Activated CD8-positive, alpha-beta memory T cell treated with anti-CD3 and anti-CD28 coated beads, Interleukin-2, amount 50 U/mL, for 24 hours (primary cell): ENCODE measurements around the gene SPTB.

Experiments used
- DNase-seq: peaks from one replicate; pipeline ENCODE4 v3.0.0-alpha.2; 2020; ENCODE audit errors: extremely low read depth

The SPTB gene

GRCh38 chr14:64709126-64709525 lies 170.6 kb downstream of the SPTB start:
- DNase-seq, result no peak

- no peak for DNase-seq
These were observed 171.3 kb downstream of the SPTB start for GRCh38 chr14:64708148-64709004.

GRCh38 chr14:64707661-64708060 lies 172.0 kb downstream of the SPTB start:
- no peak for DNase-seq

GRCh38 chr14:64706593-64707193 lies 173.0 kb downstream of the SPTB start:
- DNase-seq, result no peak

GRCh38 chr14:64706119-64706592 lies 173.6 kb downstream of the SPTB start:
- DNase-seq, result no peak

- no peak for DNase-seq
These were observed 174.2 kb downstream of the SPTB start for GRCh38 chr14:64705381-64706118.

GRCh38 chr14:64704743-64705380 lies 174.8 kb downstream of the SPTB start:
- DNase-seq, result no peak

GRCh38 chr14:64704143-64704742 lies 175.5 kb downstream of the SPTB start, which contains the start of gene PLEKHG3:
TSS of gene PLEKHG3 (plus strand) at chr14:64704424. CDS start at chr14:64727632, 23,208 bp downstream.
- DNase-seq, result no peak

- no peak for DNase-seq
These were observed 176.1 kb downstream of the SPTB start for GRCh38 chr14:64703395-64704142.

- DNase-seq, result no peak
These were observed 177.0 kb downstream of the SPTB start for GRCh38 chr14:64702493-64703394.

GRCh38 chr14:64701660-64702059 lies 178.0 kb downstream of the SPTB start:
- DNase-seq, result no peak

- no peak for DNase-seq
These were observed 178.8 kb downstream of the SPTB start for GRCh38 chr14:64700894-64701293.

GRCh38 chr14:64700290-64700689 lies 179.4 kb downstream of the SPTB start:
- DNase-seq, result no peak

- no peak for DNase-seq
These were observed 180.8 kb downstream of the SPTB start for GRCh38 chr14:64698903-64699302.

GRCh38 chr14:64696355-64696857 lies 183.3 kb downstream of the SPTB start:
- DNase-seq, result no peak
